Activated CD4-positive, alpha-beta T cell treated with anti-CD3 and anti-CD28 coated beads for 24 hours (primary cell): ENCODE data around the gene CDH4.
"Not testable (repeated sequence)": the region's sequence is repeated elsewhere in the genome, so short reads cannot be mapped to it uniquely, and the experiment has no call there.

Source experiments
- DNase-seq, 2 donors: peaks; one replicate each; pipeline ENCODE4 v3.0.0-alpha.2; 2020; ENCODE audit warnings: low read depth in 2 of 2

Gene CDH4

DNA sequence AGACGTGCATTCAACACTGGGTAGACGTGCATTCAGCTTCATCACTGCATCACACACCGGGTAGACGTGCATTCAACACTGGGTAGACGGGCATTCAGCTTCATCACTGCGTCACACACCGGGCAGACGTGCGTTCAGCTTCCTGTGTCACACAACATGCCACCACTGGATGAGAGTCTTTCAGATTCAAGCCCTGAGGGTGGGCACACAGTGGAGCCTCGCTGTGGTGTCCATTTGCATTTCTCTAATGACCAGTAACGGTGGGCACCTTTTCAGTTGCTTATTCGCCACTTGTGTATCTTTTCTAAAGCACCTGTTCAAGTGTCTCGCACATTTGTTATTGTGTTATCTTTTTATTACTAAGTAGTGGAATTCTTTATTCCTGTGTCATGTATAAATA is 719.5 kb downstream of the CDH4 start:
- DNase-seq: not testable (repeated sequence)

DNA sequence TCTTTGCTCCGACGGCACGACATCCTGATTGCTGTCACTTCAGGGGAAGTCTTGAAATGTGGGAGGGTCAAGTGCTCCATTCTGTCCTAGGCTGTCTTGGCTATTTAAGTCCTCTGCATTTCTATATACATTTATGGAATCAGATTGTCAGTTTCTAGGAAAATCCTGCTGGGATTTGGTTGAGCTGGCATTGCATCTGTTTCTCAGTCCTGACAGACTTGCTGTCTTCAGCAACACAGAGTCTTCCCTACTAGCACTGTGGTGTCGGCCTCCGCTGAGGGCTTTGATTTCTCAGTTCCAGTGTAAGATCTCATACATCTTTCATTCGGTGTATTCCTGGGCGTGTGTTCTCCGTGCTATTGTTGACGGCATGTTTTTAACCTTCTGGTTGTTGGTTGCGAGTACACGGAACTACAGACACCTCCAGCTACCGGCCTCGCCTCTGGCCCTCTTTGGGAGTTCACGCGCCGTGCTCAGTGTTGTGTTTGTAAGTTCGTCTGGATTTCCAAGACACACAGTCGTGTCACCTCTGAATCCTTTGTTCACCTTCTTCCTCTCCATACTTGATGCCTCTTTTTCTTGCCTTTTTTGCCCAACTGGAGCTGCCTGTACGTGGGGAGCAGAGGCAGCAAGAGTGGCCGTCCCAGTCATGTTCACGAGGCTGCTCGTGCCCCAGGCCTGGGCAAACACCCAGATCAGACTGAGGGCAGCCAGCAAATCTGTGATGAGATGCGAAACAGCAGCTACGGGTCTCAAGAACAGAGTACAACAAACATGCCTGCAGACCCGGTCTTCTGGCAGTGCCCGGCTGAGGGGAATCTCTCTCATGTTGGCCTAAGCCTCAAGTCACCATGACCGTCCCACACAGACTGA is 720.8 kb downstream of the CDH4 start:
- DNase-seq: no peak

- DNase-seq: no peak
These were observed 721.7 kb downstream of the CDH4 start for GRCh38 chr20:61973515-61974356.

- no peak for DNase-seq
These were observed 722.2 kb downstream of the CDH4 start for GRCh38 chr20:61974357-61974665.

DNA sequence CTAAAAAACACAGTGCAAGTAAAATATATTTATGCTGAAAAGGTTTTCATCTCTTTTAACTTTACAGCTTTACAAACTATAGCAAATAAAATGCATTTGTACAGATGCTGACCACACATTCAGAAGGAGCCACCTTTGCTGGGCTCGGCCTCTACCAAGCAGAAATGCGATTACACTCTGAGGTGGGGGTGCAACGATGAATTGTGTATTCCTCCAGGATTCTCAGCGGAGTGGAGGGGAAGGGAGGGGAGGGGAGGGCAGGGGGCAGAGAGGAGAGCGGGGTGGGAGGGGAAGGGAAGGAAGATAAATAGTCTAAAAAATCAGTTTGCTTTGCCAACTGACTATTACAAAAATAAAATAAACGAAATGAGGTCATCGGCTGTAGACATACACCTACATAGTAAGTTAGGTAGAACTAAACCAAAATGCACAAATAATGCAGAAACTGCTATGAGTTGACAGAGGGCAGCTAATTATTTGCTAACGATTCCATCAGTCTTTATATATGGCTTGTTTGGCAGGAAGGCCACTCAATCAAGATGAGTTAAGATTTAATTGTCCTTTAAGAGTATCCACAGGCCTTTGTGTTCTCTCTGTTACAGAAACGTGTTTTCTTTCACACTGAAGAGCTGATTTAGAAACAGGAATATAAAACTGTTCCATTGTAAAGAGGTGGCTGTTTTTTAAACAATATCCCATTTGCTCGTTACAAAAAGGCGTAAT is 723.5 kb downstream of the CDH4 start:
- DNase-seq: no peak

GRCh38 chr20:61976263-61976643 is 724.2 kb downstream of the CDH4 start:
- DNase-seq: no peak

DNA sequence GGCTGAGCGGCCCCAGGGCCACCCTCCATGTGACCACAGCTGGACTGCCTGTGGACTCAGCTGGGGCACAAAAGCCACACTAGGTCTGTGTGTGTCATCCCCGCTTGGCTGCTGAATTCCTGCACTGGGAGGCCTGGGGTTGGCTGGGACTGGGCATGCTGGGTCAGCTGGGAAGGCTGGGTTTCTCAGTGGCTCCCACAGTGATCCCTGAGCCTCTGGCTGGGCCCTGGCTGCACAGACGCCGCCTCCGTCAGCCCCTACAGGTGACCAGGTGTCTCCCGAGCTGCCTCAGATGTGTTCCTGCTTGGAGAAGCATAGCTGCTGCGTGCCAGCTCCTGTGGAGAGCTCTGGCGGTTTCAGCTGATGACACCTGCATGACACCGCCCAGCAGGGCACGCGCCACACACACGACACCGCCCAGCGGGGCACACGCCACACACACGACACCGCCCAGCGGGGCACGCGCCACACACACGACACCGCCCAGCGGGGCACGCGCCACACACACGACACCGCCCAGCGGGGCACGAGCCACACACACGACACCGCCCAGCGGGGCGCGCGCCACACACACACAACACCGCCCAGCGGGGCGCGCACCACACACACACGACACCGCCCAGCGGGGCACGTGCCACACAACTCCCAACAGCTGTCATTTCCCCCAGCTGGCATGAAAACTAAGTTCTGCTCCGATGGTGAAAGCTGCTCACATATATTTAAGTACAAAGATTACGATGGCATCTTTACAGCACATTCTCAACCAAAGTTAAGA is 724.8 kb downstream of the CDH4 start:
- no peak for DNase-seq

GRCh38 chr20:61977419-61977786 is 725.3 kb downstream of the CDH4 start:
- no peak for DNase-seq

DNA sequence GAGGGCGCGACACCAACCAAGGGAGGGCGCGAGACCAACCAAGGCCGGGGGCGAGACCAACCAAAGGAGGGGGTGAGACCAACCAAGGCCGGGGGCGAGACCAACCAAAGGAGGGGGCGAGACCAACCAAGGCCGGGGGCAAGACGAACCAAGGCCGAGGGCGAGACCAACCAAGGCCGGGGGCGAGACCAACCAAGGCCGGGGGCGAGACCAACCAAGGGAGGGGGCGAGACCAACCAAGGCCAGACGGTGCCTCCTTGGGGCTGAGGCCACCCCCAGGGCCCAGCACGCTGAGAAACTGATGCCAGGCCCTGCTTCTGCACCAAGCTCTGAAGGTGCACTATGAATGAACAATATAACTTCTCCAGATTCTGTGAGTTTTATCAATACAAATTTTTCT is 726.4 kb downstream of the CDH4 start:
- no peak for DNase-seq

DNA sequence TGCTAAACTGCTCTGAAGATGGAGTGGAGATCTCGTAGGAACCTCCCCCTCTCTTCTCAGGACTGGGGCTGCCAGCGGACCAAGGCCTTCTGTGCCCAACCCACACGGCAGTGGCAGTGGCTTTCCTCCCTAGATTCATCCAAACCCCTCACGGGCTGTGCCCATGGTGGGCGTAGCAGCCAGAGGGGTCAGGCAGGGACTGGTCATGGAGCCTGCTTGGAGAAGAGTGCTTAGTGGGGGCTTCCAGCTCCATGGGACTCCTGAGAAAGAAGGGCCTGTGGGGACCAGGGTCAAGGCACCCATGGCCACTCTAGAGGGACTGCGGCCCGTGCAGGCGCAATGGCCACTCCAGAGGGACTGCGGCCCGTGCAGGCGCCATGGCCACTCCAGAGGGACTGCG is 727.0 kb downstream of the CDH4 start:
- no peak for DNase-seq

DNA sequence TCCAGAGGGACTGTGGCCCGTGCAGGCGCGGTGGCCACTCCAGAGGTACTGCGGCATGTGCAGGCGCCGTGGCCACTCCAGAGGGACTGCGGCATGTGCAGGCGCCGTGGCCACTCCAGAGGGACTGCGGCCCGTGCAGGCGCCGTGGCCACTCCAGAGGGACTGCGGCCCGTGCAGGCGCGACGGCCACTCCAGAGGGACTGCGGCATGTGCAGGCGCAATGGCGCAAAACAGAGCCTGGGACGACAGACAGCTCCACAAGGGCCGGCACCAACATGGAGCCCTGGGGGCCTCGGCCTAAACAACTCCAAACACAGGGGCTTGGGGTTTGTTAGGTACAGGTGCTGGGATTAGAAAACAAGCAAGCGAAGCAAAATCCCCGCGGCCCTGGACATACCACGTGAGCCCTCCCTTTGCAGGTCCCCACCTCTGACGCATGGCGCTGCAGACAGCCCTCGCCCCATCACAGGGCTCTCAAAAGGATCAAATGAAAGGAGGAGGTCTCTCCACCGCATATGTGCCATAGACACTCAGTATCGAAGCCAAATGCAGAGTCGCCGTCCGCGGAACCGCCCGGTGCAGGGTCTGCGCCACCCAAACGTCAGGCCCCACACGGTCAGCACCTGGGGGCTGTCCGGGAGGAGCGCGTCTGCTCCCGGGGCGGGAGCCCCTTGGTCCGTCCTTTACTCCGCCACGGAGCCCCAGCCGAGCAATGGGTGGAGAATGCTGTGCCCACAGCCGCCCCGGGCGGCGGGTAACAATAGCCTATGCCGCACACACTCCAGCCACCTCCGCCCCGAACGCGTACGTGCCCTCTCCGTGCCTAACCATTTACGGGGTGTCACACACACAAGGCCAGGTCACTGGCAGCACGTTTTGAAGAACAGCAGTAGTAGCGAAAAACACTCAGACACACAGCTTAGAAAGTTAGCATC is 727.9 kb downstream of the CDH4 start:
- DNase-seq: no peak

DNA sequence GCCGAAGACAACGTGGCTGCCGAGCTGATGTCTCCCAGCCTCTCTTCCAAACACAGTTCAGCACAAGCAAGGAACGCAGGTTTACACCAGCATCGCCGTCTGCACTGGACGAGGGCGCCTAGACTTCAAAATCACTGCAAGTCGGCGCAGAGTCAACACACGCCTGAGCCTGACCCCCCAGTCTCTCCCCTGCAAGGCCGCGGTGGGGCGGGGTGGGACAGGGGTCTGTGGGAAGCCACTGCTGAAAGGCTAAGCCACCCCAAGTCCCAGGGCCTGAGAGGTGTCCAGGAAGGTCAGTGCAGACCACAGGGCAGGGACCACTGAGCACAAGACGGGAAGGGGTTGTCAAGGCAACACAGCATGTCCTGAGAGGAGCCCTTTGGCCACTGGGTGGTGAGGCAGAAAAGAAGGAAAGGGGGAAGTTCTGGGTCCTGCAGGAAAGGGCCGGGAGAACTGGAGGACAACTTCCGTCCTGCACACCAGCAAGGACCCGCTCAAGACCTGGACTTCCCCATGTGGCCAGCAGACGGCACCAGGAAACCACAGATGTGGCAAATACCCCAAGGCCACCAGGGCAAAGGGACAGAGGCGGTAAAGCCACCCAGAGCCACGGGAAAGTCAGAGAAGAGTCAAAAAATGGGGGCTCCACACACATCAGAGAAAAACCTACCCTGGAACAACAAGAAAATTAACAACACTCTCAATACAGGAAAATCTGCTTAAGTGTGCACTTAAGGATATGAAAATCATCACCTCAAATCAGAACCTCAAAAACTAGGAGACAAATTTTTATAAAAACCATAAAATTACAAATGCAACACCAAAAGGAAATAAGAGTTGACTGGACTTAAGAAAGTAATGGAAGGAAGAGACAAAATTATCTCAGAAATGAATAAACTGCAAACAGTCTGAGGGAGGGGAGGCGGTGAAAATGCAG is 728.9 kb downstream of the CDH4 start:
- no peak for DNase-seq

- not testable (repeated sequence) for DNase-seq
These were observed 729.6 kb downstream of the CDH4 start for GRCh38 chr20:61981691-61982090.

GRCh38 chr20:61982191-61982950 is 730.3 kb downstream of the CDH4 start:
- DNase-seq: no peak

DNA sequence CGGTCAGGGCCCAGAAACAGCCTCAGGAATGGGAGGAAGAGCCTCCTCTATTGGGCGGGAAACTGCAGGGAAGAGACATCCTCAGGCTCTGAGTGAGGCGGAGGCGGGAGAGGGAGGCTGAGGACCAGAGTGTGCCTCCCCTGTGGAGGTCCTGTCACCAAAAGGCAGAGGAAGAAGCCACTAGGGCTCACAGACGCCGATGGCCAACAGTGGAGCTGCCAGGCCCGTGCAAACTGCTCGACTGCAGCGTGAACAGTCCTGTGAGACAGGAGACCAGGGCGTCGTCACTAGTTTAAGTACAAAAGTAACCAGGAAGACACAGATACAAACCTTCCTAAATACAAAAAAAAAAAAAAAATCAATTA is 730.9 kb downstream of the CDH4 start:
- DNase-seq: no peak

GRCh38 chr20:61983965-61984364 is 731.9 kb downstream of the CDH4 start:
- DNase-seq: no peak

GRCh38 chr20:61984431-61984830 is 732.4 kb downstream of the CDH4 start:
- not testable (repeated sequence) for DNase-seq

GRCh38 chr20:61985096-61985495 is 733.0 kb downstream of the CDH4 start:
- no peak for DNase-seq
